ENCODE data around the gene BRCA1.
A peak's percentile ranks its signal among the peaks of the same experiment; 100 is the strongest.
"Not testable (repeated sequence)": the region's sequence is repeated elsewhere in the genome, so short reads cannot be mapped to it uniquely, and the experiment has no call there.

BRCA1 gene

GRCh38 chr17:43000894-43001293 lies 124.3 kb downstream of the BRCA1 start:
- FAIRE-seq: not testable (repeated sequence)

- FAIRE-seq: no peak
Observed at GRCh38 chr17:42999003-42999525, 126.1 kb downstream of the BRCA1 start.

- peak; percentile 94 for FAIRE-seq
Observed at GRCh38 chr17:42997984-42998938, 126.9 kb downstream of the BRCA1 start, which contains the start of gene RPL27. Gene RPL27 (plus strand): TSS chr17:42998419. CDS start chr17:42998751, 332 bp downstream.

GRCh38 chr17:42997390-42997983 lies 127.7 kb downstream of the BRCA1 start:
- FAIRE-seq: no peak
